HG02588 (cell line): Measurements from ENCODE around the gene CXXC5.
"Not testable (repeated sequence)": the region's sequence is repeated elsewhere in the genome, so short reads cannot be mapped to it uniquely, and the experiment has no call there.

Source experiments
- ATAC-seq: cut with Tn5 transposase; IDR thresholded peaks from one replicate; pipeline ENCODE4 v1.9.1; 2021; ENCODE audit warnings: mild to moderate bottlenecking, moderate library complexity; ENCODE audit not compliant: unreplicated experiment

CXXC5 gene

GRCh38 chr5:139708877-139709581 lies 60.9 kb downstream of the CXXC5 start:
- no peak for ATAC-seq

DNA sequence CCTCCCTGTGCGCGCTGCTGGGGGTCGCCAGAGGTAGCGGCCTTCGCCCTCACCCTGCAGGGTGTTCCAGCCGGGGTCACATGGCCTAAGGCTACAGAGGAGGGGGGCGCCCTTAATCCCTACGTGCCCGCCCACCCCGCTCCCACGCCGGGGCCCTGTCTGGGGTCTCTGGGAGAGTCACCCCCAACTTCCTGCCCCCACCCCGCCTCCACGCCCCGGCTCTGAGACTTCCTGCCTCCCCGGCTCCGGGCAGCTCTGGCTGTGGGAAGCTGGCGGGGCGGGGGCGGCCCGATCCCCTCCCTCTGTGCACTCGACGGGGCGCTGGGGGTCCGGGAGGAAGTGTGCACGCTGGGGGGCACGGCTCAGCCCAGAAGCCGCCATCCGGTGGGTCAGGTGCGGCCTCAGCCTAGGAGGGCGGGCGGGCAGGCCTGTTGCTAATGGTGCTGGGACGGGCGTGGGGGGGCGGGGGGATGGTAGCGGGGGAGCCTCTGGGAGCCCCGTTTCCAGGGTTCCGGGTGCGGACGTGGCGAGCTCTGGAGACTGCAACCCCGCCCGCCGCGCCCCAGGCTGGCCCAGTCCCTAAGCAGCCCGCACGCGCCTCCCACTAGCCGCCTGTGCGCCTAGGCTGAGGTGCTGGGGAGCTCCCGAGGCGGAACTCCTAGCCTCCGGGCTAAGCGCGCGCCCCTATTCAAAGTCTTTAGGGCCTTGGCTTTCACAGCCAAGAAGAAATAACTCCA lies 61.6 kb downstream of the CXXC5 start:
- no peak for ATAC-seq

DNA sequence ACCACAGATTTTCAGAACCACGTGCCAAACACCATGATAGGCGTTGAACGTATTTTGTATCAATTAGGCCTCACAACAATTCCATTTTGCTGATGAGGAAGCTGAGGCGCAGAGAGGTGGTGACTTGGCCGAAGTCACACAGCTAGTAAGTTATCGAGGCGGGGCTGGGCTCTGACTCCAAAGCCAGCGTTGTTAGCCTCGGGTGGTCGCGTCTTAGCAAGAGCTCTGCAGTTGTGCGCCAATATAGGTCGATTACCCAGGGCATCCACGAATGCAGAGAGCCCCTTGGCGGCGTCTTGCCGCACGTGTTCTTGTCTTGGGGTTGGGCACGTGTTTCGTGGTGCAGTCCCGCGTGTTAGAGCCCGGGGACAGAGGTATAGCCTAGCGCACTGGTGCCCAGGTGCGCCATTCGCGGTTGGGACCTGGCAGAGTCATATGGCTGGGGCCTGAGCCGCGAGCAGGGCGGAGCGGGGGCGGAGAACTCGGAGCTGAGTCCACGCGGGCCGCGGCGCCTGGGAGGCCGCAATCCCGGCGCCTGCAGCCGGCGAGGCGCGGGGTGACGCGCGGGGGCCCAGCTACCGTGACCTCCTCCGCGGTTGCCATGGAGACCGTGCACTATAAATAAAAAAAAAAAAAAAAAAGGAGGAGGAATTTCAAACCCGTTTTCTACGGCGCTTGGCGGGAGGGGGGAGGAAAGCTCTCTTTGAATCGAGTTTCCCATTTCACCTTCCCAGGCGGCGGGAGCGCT lies 62.3 kb downstream of the CXXC5 start:
- no peak for ATAC-seq

- ATAC-seq: no peak
Measured at GRCh38 chr5:139711067-139711905, 63.1 kb downstream of the CXXC5 start.

DNA sequence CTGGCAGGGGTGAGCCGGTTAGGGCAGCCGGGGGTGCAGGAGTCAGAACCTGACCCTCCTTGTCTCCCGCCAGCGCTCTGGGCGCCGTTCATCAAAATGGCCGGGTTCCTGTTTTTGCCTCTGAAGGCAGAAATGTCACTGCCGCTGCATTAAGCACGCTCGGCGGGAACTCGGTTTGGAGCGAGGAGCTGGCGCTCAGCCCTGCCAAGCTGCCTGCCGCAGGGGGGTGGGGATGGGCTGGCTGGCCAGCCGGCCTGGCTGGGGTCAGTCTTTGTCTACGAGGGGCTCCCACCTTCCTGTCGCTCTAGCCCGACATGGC lies 63.7 kb downstream of the CXXC5 start:
- no peak for ATAC-seq

GRCh38 chr5:139712412-139712811 lies 64.3 kb downstream of the CXXC5 start:
- no peak for ATAC-seq

- ATAC-seq: not testable (repeated sequence)
Measured at GRCh38 chr5:139713898-139714297, 65.7 kb downstream of the CXXC5 start.

- no peak for ATAC-seq
Measured at GRCh38 chr5:139717221-139717620, 69.1 kb downstream of the CXXC5 start.

- ATAC-seq: not testable (repeated sequence)
Measured at GRCh38 chr5:139718403-139718802, 70.3 kb downstream of the CXXC5 start.

- ATAC-seq: not testable (repeated sequence)
Measured at GRCh38 chr5:139719970-139720369, 71.8 kb downstream of the CXXC5 start.

DNA sequence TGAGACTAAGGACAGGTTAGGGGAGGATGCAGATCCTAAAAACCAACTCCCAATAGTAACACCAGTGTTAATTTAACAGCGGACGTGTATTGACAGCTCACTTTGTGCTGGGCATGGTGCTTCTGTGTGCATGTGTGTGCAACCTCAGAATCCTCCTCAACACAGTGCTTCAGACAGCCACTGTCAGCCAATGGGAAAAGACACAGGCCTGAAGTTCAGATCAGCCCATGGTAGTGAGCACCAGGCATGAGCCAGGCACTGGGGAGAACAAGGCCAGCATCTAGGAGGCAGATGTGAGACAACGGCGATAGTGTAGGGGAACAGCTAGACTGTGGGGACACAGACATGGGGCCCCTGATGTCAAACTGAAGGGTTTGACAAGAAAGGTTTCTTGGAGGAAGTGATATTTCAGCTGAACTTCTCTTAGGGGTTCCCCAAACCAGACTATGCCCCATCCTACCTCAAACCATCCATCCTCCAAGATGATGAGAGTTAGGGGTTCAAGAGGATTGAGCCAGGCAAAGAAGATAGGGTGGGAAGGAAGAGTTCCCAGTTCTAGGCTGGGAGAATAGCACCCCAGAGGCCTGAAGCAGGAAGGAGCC lies 75.9 kb downstream of the CXXC5 start:
- no peak for ATAC-seq

DNA sequence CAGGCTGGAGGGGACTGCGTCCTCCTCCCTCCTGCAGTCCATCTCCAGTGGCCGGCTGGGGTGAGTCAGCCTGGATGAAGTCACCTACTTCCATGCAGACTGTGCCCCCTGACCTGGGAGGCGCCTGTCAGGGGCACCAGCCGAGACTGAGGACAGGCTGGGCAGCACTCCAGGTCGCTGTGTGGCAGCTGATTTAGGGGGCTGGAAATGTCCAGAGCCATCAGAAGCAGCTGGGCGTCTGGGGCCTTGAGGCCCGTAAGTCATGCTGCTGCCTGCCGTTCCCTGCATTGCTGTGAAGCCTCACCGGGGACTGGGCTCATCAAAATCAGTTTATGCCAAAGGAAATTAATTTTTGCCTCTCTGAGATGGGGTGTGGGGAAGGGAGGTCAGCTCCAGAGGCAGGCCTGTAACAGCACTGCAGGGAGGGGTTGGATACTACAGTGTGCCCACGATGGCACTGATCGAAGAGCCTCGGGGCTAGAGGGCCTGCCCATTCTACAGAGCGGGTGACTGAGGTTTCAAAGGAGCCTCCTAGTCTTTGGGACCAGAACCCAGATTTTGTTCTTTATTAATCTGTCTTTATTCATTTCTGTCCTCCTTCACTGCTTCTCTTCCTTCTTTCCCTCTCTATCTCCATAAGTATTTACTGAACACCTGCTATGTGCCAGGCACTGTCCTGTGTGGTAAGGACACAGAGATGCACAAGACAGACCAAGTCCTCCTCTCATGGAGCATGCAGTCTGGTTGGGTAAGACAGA lies 77.1 kb downstream of the CXXC5 start:
- no peak for ATAC-seq

GRCh38 chr5:139726248-139726647 lies 78.1 kb downstream of the CXXC5 start:
- ATAC-seq: no peak

GRCh38 chr5:139727615-139728014 lies 79.5 kb downstream of the CXXC5 start:
- ATAC-seq: not testable (repeated sequence)

- ATAC-seq: no peak
Measured at GRCh38 chr5:139731281-139731680, 83.1 kb downstream of the CXXC5 start.

GRCh38 chr5:139732019-139732418 lies 83.9 kb downstream of the CXXC5 start:
- ATAC-seq: no peak

DNA sequence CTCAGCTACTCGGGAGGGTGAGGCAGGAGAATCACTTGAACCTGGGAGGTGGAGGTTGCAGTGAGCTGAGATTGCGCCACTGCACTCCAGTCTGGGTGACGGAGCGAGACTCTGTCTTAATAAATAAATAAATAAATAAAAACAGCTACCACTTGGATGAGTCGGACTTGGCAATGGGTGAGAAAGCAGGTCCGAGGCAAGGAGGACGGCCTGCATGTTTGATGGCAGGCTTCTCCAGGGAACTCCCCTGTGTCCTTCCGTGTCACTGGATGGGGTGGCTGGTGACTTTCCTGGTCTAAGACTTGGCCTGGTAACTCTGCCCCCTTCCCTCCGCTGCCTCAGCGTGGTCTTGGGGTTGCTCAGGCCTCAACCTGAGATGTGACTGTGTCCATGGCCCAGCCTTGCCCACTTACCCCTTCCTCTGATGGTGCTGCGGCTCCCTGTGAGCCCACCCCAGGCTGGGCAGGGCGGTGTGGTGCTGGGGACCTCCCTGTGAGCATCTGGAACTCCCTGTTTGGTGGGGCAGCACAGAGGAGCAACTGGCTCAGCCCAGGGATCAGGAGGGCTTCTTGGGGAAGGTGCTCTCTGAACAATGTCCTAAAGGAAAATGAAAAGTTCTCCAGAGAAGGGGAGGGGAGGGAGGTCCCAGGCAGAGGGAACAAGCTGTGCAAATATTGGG lies 85.0 kb downstream of the CXXC5 start:
- ATAC-seq: no peak
